IMR-90 (cell line): Measurements from ENCODE around the gene ALK. TPM values are rescaled to one million over a fixed set of nuclear protein-coding genes. Genes with fewer than 3 reads are reported as not detected.

Experiments
- ATAC-seq: fragments of 200-7000 bp; cut with Tn5 transposase; 2 replicates; pipeline ENCODE4 v1.9.1; 2020; ENCODE audit warnings: low read depth, mild to moderate bottlenecking, moderate library complexity
- BruUV-seq: library from RNA; stranded (reverse); fragments of 400-500 nt; replicated peaks from 2 replicates; lab custom pipeline; 2021; lab: Mats Ljungman, UMichigan
- CTCF ChIA-PET: fragments of 300-600 bp; formaldehyde crosslinking; extraction: SDS; loops from one replicate; lab custom pipeline; 2021; ENCODE audit warnings: antibody characterized with exemption; lab: Yijun Ruan, JAX
- POLR2A ChIA-PET: fragments of 300-600 bp; sonication (Branson Sonifier 250); formaldehyde crosslinking; loops from one replicate; lab custom pipeline; 2022; ENCODE audit warnings: antibody characterized with exemption; ENCODE audit not compliant: unreplicated experiment; lab: Charles Lee
- DNase-seq: peaks from one replicate; pipeline ENCODE4 v3.0.0; 2013
- H2AFZ ChIP-seq: replicated peaks from 2 replicates; pipeline ENCODE3; 2013; ENCODE audit warnings: low read length, mild to moderate bottlenecking; ENCODE audit not compliant: poor library complexity
- H2AK5ac ChIP-seq: 2 replicates; pipeline ENCODE4 v1.6.1; 2013; ENCODE audit warnings: low read depth, low read length, inconsistent platforms
- H2AK9ac ChIP-seq: replicated peaks from 2 replicates; pipeline ENCODE3; 2013; ENCODE audit warnings: mild to moderate bottlenecking, low read depth, low read length, moderate library complexity; ENCODE audit not compliant: poor library complexity
- H2BK120ac ChIP-seq: 2 replicates; pipeline ENCODE4 v1.6.1; 2013; ENCODE audit warnings: low read depth, low read length, inconsistent platforms
- H2BK15ac ChIP-seq: 3 replicates; pipeline ENCODE4 v1.6.1; 2013; ENCODE audit warnings: low read depth, low read length, inconsistent platforms
- H2BK20ac ChIP-seq: 2 replicates; pipeline ENCODE4 v1.6.1; 2013; ENCODE audit warnings: low read depth, mild to moderate bottlenecking, inconsistent platforms, low read length, moderate library complexity
- H2BK5ac ChIP-seq: 2 replicates; pipeline ENCODE4 v1.6.1; 2013; ENCODE audit warnings: mild to moderate bottlenecking, low read depth, low read length, inconsistent platforms; ENCODE audit not compliant: poor library complexity, severe bottlenecking
- H3K14ac ChIP-seq: replicated peaks from 2 replicates; pipeline ENCODE4 v1.6.1; 2013; ENCODE audit warnings: low read depth, low read length, inconsistent platforms
- H3K18ac ChIP-seq: 2 replicates; pipeline ENCODE4 v1.6.1; 2013; ENCODE audit warnings: low read depth, low read length, control low read depth
- H3K23ac ChIP-seq: 2 replicates; pipeline ENCODE4 v1.6.1; 2013; ENCODE audit warnings: low read depth, low read length, inconsistent platforms
- H3K27ac ChIP-seq: 2 replicates; pipeline ENCODE4 v1.5.1; 2013; ENCODE audit warnings: mild to moderate bottlenecking, control low read depth, low read length; ENCODE audit not compliant: insufficient read depth
- H3K27me3 ChIP-seq: 2 replicates; pipeline ENCODE4 v1.6.1; 2013; ENCODE audit warnings: low read length; ENCODE audit not compliant: control insufficient read depth, insufficient read depth
- H3K36me3 ChIP-seq: 2 replicates; pipeline ENCODE4 v1.6.1; 2013; ENCODE audit warnings: low read length, mixed read lengths; ENCODE audit not compliant: control insufficient read depth, insufficient read depth
- H3K4ac ChIP-seq: 2 replicates; pipeline ENCODE4 v1.6.1; 2013; ENCODE audit warnings: low read depth, low read length, inconsistent platforms
- H3K4me1 ChIP-seq: 2 replicates; pipeline ENCODE4 v1.6.1; 2013; ENCODE audit warnings: low read length, mixed read lengths; ENCODE audit not compliant: control insufficient read depth, insufficient read depth
- H3K4me2 ChIP-seq: 2 replicates; pipeline ENCODE4 v1.6.1; 2013; ENCODE audit warnings: low read depth, mild to moderate bottlenecking, control low read depth, low read length, moderate library complexity
- H3K4me3 ChIP-seq: 2 replicates; pipeline ENCODE4 v1.5.1; 2013; ENCODE audit warnings: low read depth, mild to moderate bottlenecking, control low read depth, low read length, moderate library complexity; ENCODE audit not compliant: insufficient read depth
- H3K56ac ChIP-seq: 2 replicates; pipeline ENCODE4 v1.6.1; 2013; ENCODE audit warnings: low read length, inconsistent platforms; ENCODE audit not compliant: insufficient read depth; ENCODE audit errors: extremely low read depth
- H3K79me1 ChIP-seq, 2 experiments: 2 replicates each; pipeline ENCODE4 v1.6.1; 2013; ENCODE audit warnings: low read length in 2 of 2, inconsistent platforms in 1 of 2, low read depth in 1 of 2
- H3K9ac ChIP-seq: 2 replicates; pipeline ENCODE4 v1.6.1; 2013; ENCODE audit warnings: low read depth, low read length, control low read depth
- H3K9me1 ChIP-seq: 2 replicates; pipeline ENCODE4 v1.6.1; 2013; ENCODE audit warnings: low read length, inconsistent platforms; ENCODE audit not compliant: insufficient read depth
- H3K9me3 ChIP-seq: 2 replicates; pipeline ENCODE4 v1.6.1; 2013; ENCODE audit warnings: low read length; ENCODE audit not compliant: control insufficient read depth, insufficient read depth
- H4K20me1 ChIP-seq: 2 replicates; pipeline ENCODE4 v1.6.1; 2013; ENCODE audit warnings: low read length, inconsistent platforms; ENCODE audit not compliant: insufficient read depth
- H4K5ac ChIP-seq: 2 replicates; pipeline ENCODE4 v1.6.1; 2013; ENCODE audit warnings: mild to moderate bottlenecking, low read depth, low read length, control low read depth
- H4K8ac ChIP-seq, 2 experiments: 2 replicates each; pipeline ENCODE4 v1.6.1; 2013; ENCODE audit warnings: low read depth in 2 of 2, low read length in 2 of 2, control low read depth in 1 of 2, inconsistent platforms in 1 of 2
- H4K91ac ChIP-seq: 2 replicates; pipeline ENCODE4 v1.6.1; 2013; ENCODE audit warnings: low read depth, low read length, inconsistent platforms; ENCODE audit not compliant: insufficient read depth
- ELK1 ChIP-seq: fragments of 150-350 bp; IDR thresholded peaks from 2 replicates; pipeline ENCODE4 v1.6.1; 2016; ENCODE audit warnings: low read depth, mild to moderate bottlenecking, low read length, moderate library complexity, borderline replicate concordance
- MAFK ChIP-seq: IDR thresholded peaks from 2 replicates; pipeline ENCODE4 v1.6.1; 2012; ENCODE audit warnings: low read depth, low read length, improper control_type of control experiment
- SMC3 ChIP-seq: fragments of 150-350 bp; IDR thresholded peaks from 2 replicates; pipeline ENCODE4 v1.6.1; 2016; ENCODE audit warnings: low read depth, mild to moderate bottlenecking, antibody characterized with exemption, low read length, moderate library complexity
- dilution Hi-C: fragments of 300-500 bp; cut with HindIII; formaldehyde crosslinking; loops from one replicate; pipeline ENCODE4 v1.14.3; 2018; ENCODE audit warnings: low sequenced_read_pairs; ENCODE audit not compliant: unreplicated experiment
- in situ Hi-C: fragments of 300-500 bp; cut with MboI; formaldehyde crosslinking; loops from 3 replicates; pipeline ENCODE4 v1.14.3; 2019; ENCODE audit warnings: low sequenced_read_pairs, inconsistent platforms, mixed read lengths
- intact Hi-C: fragments of 100-400 bp; cut with micrococcal nuclease; formaldehyde crosslinking; loops from 2 replicates; pipeline ENCODE4 v1.10.0; 2022
- polyA plus RNA-seq, 3 experiments: library from polyadenylated mRNA; depleted of rRNA; stranded (reverse); fragments of >200 nt; gene quantifications; 2 replicates each; pipeline ENCODE4 v1.2.3, GENCODE V29; 2012; ENCODE audit warnings: low replicate concordance in 1 of 3
- total RNA-seq: library from RNA; depleted of rRNA; stranded (reverse); fragments of >200 nt; gene quantifications from 2 replicates; pipeline ENCODE4 v1.2.3, GENCODE V29; 2012

Gene ALK
- total and polyA plus RNA-seq, 2 of the 4 experiments (the other 2 are of a cell fraction) = not detected

- Histone ChIP-seq H3K14ac (no peak overlapping the region), H3K4me2 (no peak overlapping the region), H3K9me1 (no peaks in the 10 kb centered on the region), H2AK9ac (no peak overlapping the region), H3K18ac (no peak overlapping the region), H4K20me1 (no peaks in the 10 kb centered on the region), H3K56ac (no peak overlapping the region), H3K23ac (no peak overlapping the region), H3K4me3 (no peak overlapping the region), H2AFZ (no peak overlapping the region), H2BK15ac (no peak overlapping the region), H3K79me1 (no peaks in the 10 kb centered on the region), H3K4me1 (no peaks in the 10 kb centered on the region), H4K8ac (no peak overlapping the region), H3K9me3 (no peaks in the 10 kb centered on the region), H3K27ac (no peak overlapping the region), H3K27me3 (no peaks in the 10 kb centered on the region), H4K5ac (no peak overlapping the region), H3K9ac (no peak overlapping the region), H3K4ac (no peak overlapping the region), H2BK20ac (no peak overlapping the region), H4K91ac (no peak overlapping the region), H3K36me3 (no peaks in the 10 kb centered on the region), H2AK5ac (no peak overlapping the region), H2BK5ac (no peak overlapping the region), H2BK120ac (no peak overlapping the region)
- BruUV-seq = no TSS peak
- dilution Hi-C loops = no loop called here
- in situ Hi-C loops = no loop called here
- DNase-seq (no peak), ATAC-seq (no peak)
- ChIA-PET CTCF (no interaction called here), POLR2A (no interaction called here)
- TF ChIP-seq ELK1 (no peak), SMC3 (no peak), MAFK (no peak)
- intact Hi-C loops = no loop called here
Observed at GRCh38 chr2:29952973-29953372, 31.6 kb upstream of the ALK start.
